Eye (tissue), 1 donor: ENCODE data around the gene CHCHD1.
"Not testable (repeated sequence)": the region's sequence is repeated elsewhere in the genome, so short reads cannot be mapped to it uniquely, and the experiment has no call there.

ENCODE experiments used
- DNase-seq: peaks from one replicate; pipeline ENCODE4 v3.0.0-alpha.2; 2015

Gene CHCHD1

DNA sequence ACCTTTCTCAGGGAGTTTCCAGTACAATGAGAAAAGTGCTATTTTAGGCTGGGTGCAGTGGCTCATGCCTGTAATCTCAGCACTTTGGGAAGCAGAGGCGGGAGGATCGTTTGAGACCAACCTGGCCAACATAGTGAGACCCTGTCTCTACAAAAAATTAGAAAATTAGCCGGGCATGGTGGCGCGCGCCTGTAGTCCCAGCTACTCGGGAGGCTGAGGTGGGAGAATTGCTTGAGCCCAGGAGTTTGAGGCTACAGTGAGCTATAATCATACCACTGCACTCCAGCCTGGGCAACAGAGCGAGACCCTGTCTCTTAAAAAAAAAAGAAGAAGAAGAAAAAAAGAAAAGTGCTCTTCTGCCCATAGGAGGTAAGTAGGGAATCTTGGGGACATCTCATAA lies 14.2 kb downstream of the CHCHD1 start:
- not testable (repeated sequence) for DNase-seq

DNA sequence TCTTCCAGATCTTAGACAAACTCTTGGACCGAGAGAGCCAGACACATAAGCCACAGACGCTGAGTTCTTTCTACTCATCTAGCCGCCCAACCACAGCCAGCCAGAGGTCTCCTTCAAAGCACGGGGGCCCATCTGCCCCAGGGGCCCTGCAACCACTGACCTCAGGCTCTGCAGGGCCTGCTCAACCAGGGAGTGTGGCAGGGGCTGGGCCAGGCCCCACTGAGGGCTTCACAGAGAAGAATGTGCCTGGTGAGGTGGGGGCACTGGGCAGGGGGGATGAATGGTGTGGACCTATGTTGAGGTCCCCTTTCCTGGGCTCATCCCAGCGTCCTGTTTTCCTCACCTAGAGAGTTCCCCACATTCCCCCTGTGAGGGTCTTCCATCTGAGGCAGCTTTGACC lies 14.9 kb downstream of the CHCHD1 start:
- DNase-seq, result no peak

DNA sequence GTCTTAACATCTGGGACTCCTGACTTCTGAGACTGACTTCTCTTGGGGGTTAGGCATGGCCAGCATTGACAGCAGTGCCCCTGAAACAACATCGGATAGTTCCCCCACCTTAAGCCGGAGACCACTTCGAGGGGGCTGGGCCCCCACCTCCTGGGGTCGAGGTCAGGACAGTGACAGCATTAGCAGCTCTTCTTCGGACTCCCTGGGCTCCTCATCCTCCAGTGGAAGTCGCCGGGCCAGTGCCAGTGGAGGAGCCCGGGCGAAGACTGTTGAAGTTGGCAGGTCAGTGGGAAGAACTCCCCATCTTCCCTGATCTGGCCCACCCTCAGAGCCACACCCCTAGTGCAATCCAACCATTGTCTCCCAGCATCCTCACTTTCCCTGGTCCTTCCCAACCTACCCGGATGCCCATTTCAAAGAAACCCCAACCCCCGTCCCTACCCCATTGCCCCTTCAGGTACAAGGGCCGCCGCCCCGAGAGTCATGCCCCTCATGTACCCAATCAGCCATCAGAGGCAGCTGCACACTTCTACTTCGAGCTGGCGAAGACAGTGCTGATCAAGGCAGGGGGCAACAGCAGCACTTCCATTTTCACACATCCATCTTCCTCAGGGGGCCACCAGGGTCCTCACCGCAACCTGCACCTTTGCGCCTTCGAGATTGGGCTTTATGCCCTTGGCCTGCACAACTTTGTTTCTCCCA lies 15.6 kb downstream of the CHCHD1 start:
- no peak for DNase-seq

DNA sequence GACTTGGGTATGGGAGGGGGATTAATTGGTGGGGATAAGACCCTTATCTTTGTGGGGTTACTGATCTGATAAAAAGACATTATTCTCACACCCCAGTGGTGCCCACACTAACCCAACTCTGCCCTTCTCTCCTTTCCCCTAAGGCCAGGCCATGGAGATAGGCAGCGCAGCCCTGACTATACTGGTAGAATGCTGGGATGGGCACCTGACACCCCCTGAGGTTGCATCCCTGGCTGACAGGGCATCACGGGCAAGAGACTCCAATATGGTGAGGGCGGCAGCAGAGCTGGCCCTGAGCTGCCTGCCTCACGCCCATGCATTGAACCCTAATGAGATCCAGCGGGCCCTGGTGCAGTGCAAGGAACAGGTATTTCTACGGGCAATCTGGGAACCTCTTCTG lies 16.2 kb downstream of the CHCHD1 start:
- no peak for DNase-seq

DNA sequence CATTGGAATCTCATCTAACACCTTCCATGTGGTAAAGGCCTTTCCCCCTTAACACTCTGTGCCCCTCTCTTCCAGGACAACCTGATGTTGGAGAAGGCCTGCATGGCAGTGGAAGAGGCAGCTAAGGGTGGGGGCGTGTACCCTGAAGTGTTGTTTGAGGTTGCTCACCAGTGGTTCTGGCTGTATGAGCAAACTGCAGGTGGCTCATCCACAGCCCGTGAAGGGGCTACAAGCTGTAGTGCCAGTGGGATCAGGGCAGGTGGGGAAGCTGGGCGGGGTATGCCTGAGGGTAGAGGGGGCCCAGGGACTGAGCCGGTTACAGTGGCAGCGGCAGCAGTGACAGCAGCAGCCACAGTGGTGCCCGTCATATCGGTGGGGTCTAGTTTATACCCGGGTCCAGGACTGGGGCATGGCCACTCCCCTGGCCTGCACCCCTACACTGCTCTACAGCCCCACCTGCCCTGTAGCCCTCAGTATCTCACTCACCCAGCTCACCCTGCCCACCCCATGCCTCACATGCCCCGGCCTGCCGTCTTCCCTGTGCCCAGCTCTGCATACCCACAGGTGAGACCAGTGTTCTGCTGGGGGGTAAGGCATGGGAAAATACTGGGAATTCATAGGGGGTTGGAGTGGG lies 17.2 kb downstream of the CHCHD1 start:
- DNase-seq, result no peak

DNA sequence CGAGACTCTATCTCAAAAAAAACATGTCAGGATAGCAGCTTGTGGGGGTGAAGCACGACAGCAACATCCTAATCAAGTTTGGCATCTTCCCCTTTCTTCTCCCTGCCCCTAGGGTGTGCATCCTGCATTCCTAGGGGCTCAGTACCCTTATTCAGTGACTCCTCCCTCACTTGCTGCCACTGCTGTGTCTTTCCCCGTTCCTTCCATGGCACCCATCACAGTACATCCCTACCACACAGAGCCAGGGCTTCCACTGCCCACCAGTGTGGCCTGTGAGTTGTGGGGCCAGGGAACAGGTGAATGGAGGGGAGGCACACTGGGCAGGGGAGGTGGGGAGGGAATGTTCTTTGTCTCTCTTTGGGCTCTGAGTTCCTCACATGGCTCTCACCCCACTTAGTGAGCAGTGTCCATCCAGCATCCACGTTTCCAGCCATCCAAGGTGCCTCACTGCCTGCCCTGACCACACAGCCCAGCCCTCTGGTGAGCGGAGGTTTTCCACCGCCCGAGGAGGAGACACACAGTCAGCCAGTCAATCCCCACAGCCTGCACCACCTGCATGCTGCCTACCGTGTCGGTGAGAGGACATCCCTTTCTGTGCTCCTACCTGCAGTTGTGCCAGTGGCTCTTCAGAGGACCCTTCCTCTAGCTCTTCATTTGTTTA lies 18.2 kb downstream of the CHCHD1 start:
- DNase-seq, result no peak

DNA sequence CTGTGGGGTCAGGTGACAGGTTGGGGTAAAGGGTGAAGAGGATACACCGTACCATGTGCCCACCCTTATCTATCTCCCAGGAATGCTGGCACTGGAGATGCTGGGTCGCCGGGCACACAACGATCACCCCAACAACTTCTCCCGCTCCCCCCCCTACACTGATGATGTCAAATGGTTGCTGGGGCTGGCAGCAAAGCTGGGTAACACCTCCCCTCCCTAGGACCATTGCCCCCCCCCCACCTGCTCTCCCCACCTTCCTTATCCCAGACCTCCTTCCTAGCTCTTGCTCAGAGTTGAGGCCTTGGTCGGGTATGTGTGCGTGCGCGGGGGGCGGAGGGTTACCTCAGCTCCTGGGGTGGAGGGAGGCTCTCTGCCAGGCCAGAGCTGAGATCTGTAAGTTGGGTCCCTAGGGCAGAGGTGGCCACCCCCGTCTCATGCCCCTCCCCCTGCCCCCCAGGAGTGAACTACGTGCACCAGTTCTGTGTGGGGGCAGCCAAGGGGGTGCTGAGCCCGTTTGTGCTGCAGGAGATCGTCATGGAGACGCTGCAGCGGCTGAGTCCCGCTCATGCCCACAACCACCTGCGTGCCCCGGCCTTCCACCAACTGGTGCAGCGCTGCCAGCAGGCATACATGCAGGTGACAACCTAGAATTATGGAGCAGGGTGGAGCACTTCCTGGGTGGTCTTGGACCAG lies 18.9 kb downstream of the CHCHD1 start:
- DNase-seq, result no peak

DNA sequence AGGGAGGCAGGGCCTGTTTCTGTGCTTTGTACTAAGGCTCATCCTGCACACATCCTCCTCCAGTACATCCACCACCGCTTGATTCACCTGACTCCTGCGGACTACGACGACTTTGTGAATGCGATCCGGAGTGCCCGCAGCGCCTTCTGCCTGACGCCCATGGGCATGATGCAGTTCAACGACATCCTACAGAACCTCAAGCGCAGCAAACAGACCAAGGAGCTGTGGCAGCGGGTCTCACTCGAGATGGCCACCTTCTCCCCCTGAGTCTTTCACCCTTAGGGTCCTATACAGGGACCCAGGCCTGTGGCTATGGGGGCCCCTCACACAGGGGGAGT lies 19.4 kb downstream of the CHCHD1 start:
- DNase-seq, result no peak

DNA sequence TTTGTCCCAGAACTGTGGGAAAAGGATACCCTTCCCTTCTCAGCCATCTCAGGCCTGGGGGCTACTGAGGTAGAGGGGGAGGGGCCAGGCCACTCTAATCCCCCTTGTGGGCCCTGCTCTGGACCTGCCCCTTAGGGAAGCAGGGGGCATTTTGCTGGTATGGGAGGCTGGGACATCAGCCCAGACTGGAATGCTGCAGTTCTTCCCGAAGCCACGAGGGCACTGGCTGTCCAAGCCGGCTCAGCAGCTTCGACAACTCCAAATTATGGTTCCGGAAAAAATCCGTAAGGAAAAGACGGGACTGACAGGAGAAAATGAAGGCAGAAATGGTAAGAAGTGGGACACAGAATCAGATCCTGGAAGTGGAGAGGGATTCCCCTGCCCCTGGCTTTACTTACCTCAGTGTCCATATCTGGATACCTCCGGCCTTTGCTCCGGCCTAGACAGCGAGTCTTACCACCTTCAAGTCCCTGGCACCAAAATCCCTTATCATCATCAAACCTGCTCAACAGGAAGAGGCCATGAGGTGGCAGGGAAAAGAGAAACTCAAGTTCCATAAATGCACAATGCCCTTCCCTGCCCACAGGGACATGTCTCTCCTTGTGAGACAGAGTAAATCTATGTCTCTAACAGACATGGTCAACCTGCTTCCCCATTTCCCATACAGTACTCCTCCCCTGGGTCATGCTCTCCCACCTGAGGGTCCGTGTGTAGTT lies 20.6 kb downstream of the CHCHD1 start:
- DNase-seq, result no peak

DNA sequence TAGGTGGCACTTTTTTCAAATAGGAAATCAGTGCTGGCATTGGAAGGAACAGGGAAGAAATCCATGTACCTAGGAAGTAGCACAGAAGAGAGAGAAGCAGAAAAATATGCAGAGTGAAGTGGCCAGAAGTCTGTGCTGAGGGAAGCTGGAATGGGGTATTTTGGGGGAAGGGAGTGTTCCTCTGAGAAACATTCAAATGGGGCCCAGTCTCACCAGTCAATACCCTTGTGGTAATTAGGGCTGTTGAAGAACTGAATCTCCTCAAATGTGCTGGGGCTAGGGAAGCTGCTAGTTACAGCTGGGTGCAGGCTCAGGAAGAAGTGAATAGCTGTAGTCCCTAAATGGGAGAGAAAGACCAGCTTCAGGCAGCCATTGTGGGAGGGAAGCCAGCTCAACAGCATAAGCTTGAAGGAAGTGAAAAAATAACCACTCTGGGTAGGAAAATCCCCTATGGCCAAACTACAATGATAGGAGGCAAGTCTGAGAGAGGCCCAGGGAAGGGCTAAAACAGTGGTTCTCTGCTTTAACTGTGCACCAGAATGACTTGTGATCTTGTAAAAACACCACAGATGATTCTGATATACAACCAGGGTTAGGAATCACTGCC lies 21.9 kb downstream of the CHCHD1 start:
- DNase-seq, result no peak

DNA sequence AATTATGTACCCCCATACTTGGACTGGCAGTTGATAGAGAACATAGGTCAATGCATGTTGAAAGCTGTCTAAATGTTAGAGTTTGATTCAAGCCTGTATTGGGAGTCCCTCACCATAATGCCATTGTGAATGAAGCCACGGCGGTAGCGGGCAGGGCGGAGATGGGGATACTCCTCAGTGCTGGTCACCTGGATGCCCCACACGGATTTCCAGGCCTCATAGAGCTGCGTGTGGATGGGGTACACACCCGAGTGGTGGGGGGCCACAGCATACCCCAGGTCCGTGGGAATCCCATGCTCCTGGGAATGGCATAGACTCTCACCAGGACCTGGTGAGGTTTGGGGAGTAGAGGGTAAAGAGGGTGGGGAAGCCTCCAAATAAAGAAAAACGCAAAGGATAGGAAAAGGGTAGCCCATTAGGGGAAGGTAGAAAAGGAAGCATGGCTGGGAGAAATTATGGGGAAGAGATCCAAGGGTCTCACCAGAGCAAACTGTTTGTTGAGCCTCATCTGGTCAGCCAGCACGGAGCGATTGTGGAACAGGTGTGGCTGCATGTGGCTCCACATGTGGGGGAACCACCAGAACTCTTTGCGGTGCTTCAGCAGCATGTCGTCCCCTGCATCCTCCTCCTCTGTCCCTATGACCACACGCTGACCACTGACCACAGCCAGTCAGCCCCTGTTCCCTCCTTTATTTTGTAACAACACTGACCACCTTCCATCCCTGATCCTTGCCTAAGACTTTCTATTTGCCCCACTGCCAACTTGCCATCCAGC lies 24.5 kb downstream of the CHCHD1 start:
- no peak for DNase-seq

DNA sequence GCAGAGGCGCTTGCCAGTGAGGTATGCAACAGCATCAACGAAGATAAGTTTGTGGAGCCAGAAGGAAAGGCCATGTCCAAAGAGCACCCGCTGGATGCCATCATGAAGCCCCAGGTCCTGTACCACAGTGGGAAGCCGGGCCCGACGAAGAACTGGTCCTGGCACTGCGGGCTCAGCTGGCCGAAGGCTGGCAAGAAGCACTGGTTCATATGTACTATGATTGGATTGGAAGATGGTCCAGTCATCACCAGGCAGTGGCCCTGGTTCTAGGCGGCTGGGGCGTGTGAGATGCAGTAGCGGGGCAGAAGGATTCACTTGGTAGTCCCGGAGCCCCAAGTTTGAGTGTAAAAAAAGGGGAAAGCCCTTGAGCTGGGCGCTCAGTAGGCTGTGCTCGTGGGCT lies 25.6 kb downstream of the CHCHD1 start:
- no peak for DNase-seq

DNA sequence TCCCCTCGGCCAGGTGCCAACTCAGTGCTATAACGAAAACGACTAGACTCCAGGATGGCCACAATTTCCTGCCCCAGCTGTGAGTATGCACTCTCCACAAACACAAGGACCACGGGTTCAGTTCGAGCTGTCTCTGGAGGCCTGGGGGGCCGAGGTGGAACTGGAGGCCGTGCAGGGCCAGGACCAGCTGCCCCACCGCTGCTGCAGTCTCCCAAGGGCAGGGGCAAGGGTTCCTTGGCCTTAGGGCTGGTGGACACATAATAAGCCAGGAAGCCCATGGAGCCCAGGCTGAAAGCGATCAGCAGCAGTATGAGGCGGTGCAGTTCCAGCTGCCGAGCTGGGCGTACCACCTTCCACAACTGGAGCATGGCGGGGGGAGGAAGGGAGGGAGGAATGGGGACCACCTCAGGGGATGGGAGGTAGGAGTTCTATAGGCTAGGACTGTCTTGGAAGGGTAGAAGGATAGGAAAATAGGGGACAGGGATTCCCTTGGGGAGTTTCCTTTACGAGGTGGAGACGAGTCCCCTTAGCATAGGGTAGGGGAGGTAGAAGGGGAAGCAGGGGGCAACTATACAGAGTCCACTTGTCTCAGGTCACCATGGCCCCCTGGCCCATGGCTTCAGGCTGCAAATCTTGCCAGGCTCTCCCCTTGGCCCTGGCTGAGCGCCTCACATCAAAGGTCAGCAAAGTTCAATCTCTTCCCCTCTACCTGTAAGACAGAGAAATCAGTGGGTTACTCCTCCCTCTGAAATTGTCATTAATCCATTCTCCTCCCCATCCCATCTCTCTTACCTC lies 26.4 kb downstream of the CHCHD1 start:
- no peak for DNase-seq

DNA sequence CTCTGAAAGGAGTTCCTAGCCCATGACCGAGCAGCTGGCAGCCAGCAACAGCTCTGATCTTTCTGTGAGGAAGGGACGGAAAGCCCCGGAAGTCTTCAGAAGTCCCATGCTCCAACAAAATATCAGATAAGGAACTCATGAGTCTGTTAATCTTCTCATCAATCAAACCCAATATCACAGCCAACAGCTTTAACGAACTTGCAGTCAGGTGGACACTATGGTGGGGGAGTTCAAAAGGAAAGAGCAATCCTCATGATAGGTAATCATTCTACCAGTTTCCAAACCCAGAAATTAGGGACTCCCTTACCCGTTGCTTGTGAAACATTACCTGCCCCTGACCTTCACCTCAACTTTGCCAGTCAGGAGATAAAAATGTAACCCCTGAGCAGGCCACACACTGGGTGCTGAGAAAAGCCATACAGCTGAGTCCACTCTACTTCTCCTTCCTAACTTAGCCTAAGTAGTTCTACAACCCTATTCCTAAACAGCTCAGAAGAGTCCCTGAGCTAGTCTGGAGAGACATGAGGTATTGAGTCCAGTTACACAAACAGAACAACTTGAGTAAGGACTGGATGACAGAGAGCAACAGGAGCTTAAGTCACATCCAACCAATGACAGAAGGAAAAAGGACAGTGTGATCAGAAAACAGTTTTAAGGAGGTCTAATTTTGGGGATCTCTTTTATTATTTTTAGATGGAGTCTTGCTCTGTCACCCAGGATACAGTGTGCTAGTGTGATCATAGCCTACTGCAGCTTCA lies 27.4 kb downstream of the CHCHD1 start:
- no peak for DNase-seq

DNA sequence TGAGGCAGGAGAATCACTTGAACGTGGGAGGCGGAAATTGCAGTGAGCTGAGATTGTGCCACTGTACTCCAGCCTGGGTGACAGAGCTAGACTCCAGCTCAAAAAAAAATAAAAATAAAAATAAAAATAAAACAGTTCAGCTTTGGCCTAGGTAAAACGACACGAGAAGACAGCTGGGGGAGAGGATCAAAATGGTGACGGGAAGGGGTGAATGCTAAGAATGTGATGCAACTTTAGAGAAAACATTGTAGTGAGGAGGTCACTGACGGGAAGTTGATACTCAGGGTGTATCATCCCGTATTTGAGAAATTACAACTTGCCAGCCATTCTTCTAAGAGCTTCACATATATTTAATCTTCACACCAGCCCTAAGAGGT lies 28.5 kb downstream of the CHCHD1 start:
- DNase-seq, result no peak

DNA sequence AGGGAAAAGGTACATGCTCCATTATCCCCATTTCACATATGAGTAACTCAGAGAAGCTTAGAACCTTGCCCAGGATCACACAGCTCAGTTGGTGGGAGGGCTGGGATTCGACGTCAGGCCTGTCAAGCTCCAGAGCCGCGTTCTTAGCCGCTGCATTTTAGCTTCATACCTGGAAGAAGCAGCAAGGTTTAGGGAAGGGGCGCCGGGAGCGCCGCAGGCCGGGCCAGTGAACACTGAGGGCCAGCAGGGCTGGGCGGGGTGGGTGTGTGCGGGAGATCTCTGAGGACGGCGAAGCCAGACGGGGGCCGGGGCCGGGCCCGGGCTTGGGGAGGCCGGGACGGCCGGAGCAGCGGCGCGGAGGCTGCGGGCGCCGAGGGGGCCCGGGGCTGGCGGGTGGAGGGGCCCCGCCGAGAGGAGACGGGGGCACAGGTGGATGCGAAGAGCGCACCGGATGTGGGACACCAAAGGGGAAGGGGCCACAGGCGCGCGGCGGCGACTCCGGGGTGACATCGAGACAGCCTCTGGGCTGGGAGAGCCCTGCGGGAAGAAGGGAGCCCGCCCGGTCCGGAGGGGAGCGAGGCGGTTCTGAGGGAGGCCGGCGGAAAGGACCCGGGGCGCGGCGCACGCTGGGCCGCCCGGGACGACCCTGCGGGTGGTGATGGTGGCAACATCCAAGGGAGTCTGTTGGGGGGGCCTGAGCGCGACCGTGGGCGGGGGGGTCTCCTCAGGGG lies 29.1 kb downstream of the CHCHD1 start:
- DNase-seq, result peak; percentile 42

DNA sequence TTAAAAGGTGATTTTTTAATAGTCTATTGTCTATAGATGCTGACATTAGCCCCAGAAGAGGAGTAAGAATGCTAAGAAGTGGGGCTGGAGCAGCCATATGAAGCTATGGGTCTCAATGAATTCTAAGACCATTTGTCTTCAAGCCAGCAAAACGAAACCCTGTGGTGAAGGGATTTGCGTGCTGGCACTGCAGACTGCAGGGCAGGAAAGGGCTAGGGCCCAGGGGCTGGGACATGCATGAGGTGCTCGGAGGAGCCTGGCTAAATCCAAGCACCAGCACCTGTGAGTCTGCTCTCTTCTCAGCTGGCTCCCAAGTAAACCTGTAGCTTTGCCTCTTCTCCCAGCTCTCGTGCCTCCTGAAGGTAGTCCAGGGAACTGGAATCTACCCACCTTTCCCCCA lies 30.8 kb downstream of the CHCHD1 start:
- DNase-seq, result no peak

DNA sequence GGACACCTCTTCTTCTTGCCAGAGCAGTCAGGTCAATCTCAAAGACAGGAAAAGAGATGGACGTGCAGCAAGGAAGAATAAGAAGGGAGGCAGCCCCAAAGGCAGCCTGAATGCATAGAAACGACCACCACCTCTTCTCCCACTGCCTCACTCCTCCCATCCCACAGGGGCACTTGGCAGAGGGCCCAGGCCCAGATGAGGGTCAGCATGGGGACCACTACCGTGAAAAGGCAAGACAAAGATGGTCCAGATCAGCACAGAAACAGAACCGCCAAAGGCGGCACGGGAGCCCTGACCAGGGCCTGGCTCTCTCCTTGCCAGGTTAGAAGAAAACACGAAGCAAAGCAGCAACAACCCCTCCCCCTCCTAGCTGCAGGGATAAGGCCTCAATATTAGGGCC lies 31.5 kb downstream of the CHCHD1 start:
- no peak for DNase-seq

DNA sequence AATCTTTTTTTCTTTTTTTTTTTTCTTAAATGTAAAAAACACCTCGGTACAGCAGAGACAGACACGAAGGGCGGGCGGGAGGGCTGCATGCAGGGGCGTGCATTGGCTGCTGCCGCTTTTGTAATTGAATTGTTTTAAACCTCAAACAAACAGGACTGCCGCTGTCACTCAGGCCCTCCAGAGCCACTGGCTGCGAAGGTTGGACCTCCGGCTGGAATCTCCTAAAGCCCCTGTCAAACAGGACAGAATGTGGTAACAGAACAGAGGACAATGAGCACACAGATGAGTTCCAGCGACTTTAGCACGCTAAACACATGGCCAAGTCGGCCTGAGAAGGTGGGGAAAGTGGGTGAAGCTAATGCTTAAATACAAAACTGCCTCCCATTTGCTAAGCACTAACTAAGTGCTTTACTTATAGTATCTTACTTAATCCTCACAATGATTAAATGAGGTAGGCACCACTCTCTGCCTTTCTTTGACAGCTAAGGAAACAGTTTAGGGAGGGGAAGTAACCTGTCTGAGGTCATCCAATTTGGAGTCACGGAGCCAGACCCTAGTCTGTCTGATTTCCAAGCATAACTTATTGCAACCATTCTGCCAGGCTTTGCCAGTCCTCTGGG lies 32.5 kb downstream of the CHCHD1 start:
- no peak for DNase-seq
